Inflammatory macrophage treated with lipopolysaccharide for 4 hours (primary cell): ENCODE measurements around the gene CACNB2.

ENCODE experiments used
- DNase-seq: peaks from one replicate; pipeline ENCODE4 v3.0.0-alpha.2; 2020

CACNB2 gene

DNA sequence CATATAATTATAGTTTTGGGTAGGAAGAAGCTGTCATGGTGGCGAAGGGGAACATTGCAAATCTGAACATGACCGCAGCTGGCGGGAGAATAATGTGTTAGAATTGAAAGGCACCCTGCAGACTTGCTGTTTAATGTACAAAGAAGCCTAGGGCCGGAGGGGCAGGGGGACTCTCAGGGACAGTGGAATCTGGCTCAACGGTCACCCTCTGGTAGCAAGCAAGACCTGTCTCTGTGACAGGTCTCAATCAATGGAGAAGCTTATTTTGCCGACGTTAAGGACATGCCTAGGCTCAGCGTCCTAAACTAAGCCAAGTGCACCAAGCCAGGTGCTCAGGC lies 333.9 kb downstream of the CACNB2 start:
- DNase-seq: no peak

DNA sequence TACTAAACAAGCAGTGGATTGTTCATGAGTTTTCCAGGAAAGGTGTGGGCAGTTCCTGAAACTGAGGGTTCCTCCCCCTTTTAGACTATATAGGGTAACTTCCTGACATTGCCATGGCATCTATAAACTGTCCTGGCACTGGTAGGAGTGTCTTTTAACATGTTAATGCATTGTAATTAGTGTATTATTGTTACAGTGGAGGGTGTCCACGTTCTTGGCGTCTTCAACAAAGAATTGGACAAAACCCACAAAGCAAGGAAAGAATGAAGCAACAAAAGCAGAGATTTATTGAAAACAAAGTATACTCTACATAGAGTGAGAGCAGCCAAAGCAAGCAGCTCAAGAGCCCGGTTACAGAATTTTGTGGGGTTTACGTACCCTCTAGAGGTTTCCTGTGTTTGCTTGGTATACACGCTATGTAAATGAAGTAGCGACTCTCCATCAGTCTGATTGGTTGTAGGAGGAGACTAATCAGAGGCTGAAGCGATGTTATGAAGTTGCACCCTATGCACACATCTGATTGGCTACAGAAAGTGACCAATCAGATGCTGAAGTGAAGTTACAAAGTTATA lies 335.9 kb downstream of the CACNB2 start:
- no peak for DNase-seq

DNA sequence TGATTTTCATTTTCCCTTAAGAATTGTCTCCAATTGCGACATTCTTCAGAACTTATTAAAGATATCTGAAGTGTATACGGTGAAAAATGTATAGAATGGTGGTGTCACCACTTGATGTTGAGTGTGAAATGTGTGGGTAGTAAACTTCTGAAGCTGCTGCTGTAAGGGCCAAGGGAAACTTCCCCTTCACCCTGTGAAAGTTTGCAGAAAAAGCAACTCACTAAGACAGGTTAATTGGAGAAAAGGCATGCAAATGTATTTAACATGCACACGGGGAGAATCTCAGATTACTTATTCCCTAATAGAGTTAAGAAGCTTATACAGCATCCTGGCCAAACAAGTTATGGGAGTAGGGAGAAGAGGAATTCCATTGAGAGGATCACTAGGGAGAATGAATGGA lies 338.1 kb downstream of the CACNB2 start:
- no peak for DNase-seq

DNA sequence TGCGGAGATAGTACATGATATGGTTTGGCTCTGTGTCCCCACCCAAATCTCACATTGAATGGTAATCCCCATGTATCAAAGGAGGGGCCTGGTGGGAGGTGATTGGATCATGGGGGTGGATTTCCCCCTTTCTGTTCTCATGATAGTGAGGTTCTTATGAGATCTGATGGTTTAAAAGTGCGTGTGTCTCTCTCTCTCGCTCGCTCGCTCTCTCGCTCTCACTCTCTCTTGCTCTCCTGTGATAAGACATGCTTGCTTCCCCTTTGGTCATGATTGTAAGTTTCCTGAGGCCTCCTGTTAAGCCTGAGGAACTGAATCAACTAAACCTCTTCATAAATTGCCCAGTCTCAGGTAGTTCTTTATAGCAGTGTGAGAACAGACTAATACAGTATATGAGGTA lies 339.3 kb downstream of the CACNB2 start:
- DNase-seq: no peak

DNA sequence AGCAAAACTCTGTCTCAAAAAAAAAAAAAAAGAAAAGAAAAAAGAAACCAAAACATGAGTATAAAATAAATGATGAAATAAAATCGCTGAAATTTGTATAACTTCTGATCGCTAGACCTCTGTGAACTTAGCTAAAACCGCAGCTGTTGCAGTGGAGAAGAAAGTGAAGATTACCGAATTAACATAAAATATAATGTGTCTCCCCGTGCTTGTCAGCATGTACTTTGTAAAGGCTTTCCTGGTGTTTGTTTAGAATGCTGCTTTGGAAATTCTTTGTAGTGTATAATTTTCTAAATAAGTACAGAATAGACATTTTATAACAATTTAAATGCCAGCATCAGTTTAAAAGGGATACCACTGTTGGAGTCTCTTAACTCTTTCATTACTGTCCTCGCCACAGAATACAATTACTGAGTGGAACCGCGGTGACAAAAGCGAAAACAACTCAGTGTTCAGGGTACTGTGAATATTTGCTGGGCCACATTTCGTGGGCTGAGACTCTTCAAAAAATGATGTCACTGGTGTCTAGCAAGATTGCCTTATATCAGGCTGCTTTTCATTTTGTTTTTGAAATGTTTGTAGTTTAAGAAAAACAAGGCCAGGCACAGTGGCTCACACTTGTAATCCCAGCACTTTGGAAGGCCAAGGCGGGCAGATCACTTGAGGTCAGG lies 343.4 kb downstream of the CACNB2 start:
- no peak for DNase-seq

DNA sequence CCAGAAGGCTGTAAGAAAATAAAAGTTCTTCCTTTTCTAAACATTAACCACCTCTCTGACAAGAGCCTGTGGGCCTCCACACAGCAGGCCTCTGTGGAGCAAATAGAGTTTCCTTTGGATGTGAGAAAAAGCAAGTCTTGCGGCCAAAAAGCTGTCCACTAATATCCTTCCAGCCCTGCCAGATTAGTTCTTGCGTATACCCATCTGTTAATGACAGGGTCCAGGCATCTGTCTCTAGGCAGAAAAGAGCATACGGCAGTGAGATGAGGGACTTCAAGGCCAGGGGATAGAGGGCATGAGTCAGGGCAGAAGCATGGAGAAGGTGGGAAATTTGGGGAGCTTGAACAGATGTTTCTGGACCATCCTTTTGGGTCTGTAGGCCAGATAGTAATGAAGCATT lies 346.2 kb downstream of the CACNB2 start:
- DNase-seq: no peak

DNA sequence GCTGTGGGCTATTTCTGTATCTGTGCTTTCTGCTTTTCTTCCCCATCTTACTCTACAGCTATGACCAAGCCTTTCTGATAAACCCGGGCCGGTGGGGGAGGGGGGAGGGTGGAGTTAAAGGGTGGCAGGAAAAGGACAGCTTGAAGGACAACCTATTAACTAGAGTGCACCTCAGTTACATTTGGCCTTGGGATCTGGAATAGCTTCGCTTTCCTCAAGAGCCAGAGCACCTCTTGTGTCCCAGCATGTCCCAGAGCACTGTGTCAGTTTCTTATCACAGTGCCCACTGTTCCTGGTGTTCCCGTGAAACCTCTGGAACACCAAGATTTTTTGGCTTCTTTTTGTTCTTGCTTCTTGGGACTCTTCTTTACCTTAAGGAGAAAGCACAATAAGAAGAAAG lies 350.5 kb downstream of the CACNB2 start:
- no peak for DNase-seq

DNA sequence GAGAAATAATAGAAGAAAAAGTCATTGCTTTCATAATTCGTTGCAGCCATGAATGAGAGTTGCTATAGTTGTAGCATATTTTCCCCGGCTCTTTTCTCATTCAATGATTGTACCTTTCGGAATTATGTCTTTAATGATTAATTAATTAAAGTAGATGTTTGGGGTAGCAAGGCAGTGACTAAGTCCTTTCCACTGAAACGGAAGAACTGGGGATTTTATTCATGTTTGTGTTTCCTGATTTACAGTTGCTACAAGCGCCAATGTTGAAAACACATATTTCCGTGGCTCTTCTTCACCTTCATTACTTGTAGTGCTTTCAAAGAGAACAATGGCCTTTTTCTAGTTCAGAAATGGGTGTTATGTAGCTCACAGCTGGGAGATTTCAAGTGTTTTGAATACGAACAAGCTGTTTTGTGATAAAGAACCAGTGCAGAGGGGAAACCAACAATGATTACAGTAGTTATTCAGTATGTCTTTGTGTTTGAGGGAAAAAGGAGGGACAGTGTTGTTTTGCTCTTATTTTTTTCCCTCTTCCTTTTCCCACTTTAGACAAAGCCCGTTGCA lies 357.7 kb downstream of the CACNB2 start:
- no peak for DNase-seq

DNA sequence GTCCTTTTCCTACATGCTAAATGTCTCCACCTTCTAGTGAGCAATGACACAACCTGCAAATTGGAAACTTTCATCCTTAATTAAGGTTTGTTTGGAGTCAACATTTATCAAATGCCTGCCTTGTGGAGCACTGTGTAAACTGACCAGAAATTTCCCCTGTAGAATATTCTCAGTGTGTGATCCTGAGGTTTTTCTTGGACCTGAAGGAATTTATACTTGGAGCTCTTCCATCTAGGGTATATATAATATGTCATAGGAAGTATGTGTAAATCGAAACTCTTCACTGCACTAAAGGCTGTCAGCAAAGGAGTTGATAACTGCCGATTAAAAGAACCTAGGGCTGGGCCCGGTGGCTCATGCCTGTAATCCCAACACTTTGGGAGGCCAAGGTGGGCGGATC lies 358.8 kb downstream of the CACNB2 start:
- DNase-seq: no peak

DNA sequence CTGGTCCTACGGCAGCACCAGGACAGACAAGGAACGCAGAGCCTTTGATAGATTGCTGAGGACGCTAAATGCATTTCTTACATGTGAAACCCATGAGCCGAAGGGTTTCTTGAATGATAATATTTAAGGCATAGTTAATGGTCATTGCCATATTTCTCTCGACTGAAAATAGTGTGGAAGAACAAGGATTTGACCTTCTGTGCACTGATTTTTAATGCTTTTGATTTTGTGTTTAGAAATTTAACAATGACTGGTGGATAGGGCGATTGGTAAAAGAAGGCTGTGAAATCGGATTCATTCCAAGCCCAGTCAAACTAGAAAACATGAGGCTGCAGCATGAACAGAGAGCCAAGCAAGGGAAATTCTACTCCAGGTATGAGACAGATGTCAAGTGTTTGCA lies 360.4 kb downstream of the CACNB2 start:
- DNase-seq: no peak

DNA sequence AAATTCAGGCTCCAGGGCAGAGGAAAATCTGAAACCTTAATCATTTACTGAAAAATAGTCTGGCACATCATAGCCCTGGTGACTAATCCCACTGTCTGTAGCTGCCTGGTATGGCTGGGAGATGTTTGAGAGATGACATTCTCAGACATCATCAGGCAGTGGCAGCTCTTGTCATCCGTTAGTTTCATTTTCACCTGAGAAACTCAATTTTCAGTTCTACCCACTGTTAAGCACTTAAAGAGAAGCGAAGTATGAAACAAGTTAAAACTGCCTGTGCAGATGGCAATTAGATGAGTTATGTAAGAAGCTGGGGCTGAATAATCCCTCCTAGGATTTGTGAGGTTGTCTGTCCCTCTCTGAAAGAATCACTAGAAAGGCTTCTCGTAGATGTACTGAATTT lies 361.0 kb downstream of the CACNB2 start:
- no peak for DNase-seq

DNA sequence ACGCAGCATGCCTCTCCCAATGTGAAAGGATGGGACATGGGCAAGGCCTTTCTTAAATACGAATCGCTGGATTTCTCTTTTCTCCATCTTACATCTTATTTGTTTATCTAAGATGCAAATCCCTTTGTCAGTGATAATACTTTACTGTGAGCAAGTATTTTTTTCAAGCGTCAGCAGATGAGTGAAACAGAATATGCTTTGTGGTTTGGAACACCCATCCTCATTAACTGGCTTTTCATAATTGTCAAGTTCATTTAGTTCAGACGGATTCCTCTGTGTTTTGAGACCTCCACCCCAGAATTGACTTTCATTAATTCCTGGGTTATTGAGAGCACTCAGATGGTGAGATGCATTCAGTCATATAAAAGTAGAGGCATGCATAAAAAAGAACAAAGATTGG lies 361.4 kb downstream of the CACNB2 start:
- no peak for DNase-seq

DNA sequence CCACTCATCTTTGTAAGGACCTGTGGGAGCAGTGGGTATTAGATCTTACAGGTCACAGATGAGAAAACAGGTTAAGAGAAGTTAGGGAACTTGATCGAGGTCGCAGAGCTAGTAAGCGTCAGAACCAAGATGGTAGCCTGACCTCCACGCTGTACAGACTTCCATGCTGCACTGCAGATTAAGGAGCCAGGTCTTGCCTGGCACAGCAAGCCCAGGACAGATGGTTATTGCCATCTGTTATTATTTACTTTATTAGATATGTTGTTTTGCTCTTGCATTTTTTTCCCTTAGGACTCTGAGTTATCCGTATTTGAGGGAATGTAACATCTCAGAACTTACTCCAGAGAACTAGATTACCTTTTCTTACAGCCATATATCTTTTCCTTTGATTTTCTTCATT lies 363.9 kb downstream of the CACNB2 start:
- no peak for DNase-seq

DNA sequence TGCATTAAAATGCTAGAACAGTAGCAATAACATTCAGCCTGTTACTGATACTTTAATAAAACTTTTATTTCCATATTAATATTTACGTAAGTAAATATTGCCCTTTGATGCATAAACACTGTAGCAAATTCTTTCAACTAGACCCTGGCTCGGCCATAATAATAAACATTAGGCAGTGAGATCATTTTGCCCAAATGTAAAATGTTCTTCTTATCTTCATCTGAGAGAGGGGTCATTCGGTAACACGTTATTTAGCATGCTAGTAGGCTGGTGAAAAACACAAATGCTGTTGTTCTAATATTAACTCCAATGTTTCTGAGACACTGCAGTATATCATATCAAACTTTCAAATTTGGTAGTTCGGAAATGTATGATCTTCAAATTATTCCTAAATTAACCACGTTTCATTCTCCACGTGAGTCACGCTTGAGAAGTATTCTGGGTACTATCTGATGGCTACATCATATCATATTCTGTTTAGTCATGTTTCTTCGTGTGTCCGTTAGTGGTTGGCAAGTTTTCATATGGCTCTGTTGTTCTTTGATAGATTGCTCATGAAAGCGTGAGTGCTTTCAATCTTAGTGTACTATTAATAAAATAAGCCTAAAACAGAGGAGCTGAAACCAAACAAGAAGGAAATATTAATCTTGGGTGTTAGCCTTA lies 365.4 kb downstream of the CACNB2 start:
- no peak for DNase-seq

DNA sequence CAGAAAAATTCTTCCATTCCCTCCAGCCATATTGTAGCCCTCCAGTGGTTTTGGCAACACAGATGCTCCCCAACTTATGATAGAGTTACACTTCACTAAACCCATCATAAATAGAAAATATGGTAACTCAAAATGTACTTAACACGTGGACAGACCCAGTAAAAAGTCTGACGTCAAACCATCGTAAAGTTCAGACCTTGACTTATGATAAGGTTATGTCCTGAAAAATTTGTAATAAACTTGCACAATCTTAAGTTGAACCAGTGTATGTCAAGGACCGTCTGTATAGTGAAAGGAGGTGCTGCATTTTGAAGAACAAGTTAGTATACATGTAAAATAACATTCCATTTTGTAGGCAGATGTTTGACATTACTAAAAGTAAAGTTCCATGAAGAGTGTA lies 368.4 kb downstream of the CACNB2 start:
- no peak for DNase-seq

DNA sequence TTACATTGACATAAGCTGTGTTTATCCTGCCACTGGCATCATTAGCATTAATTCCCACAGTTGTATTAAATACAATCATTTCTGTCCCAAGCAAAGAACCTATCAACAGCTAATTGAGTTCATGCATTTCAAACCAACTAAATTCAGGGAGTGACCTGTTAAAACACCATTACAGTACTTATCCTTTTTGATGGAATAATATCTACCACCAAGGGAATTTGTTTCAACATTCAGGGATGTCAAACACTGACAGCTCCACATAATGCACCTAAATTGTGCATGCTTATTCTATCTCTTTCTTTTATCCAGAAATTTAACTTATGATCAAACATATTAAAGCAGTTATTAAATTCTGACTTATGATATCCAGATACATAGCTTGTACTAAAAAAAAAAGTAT lies 374.3 kb downstream of the CACNB2 start:
- no peak for DNase-seq

DNA sequence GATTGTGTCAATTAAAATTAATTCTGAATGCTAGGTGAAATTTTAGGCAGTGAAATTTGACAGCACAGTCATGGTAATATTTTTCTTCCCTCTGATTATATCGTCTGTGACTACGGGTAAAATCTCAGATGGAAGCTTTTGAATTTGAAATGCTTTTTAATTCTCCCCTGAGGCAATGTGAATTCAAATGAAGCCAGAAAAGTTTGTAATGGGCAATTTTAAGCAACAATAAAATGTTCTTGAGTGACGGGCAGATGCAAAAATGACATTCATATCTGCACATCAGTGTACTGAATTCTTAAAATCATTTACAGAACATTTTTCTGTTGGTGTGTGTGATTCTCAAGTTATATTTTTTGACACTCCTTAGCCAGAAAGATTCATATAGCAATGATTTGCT lies 376.6 kb downstream of the CACNB2 start:
- no peak for DNase-seq

DNA sequence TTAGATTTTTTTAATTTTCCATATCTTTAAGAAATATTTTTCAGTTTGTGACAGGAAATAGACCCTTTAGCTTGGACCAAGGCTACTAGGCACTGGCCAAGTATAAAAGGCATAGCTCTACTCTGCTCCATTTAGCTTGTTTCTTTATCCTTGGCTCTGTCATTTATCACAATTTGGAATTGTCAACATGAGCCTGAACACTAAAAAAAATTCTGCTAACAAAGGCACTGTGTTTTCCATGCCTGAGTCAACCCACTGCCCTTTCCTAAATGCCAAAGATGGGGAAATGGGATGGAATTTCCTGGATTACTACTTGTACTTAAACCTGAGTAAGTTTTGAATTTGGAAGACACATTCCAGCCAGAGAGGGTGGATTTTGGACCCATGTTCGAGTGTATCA lies 382.8 kb downstream of the CACNB2 start:
- DNase-seq: no peak

DNA sequence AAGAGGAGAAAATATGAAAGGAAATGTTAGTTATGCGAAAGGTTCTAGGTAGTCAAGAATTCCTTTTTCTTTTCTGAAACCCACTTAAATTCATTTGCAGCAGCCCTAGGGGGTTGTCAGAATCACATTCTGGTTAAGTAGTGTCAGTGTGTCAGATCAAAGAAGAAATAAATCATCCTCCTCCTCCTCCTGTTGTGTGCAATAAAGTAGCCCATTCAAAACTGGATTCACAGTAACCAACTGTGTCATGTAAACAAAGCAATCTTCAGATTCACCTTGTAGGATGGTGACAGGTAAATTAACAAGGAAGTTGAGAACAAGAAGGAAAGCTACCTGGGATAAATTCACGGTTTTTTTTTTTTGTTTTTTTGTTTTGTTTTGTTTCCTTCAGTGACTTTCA lies 383.6 kb downstream of the CACNB2 start:
- no peak for DNase-seq

DNA sequence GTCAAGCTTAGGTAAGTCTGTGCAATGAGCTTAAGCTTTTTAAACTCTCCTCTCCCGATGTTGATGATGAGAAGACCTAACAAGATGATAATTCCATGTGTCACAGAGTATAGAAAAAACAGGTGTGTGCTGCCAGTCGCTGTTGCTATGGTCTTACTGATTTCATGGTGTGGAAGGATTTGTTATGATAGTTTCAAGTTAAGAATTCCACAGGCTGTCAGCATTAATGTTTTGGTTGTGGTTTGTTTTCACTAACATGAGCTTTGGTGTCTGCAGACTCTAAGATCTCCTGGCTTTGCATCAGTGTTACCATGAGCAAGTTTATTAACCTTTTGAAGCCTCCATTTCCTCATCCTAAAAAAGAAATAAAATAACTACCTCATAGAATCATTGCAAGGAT lies 387.5 kb downstream of the CACNB2 start:
- DNase-seq: no peak

DNA sequence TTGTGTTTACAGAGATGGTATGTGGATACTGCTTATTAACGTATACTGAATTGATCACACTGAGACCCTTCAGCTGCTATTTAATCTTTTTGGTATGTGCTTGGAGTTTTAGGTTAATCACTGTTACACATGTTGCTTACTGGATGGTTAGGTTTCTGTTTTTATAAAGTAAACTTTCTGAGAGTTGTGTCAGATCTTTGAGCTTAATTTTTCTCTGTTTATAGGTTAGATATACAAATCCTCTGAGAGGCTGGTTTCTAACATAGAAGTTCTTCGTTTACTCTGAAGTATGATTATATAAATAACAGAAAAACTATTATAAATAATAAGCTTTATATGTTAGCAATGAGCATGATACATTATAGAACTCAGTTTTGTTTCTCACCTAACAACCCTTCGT lies 388.1 kb downstream of the CACNB2 start:
- DNase-seq: no peak

DNA sequence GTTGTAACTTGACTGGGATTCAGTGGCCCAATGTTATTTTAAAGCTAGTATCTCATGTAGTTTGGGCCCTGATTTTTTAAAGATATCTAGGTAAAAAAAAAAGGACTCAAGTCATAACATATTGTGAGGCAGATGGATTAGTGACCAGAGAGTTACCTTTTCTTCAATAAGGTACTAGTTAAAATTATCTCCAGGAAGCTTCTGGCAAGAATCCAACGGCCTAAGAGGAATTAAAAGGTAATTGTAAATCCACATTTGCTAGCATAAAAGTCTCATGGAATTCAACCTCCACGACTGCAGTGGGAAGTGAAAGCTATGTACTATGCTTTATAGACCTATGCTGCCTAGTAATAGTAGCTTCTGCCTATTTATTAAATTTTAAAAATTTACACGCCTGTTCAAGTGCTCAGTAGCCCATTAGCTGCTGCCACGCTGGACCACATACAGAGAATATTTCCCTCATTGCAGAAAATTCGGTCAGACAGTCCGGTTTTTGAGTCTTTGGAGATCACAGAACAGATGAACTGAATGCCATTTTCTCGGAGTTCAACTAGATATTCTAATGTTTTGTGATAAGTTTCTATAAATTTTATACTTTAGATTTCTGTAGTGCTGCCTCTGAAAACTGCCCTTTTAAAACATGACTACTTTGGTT lies 392.8 kb downstream of the CACNB2 start:
- no peak for DNase-seq

DNA sequence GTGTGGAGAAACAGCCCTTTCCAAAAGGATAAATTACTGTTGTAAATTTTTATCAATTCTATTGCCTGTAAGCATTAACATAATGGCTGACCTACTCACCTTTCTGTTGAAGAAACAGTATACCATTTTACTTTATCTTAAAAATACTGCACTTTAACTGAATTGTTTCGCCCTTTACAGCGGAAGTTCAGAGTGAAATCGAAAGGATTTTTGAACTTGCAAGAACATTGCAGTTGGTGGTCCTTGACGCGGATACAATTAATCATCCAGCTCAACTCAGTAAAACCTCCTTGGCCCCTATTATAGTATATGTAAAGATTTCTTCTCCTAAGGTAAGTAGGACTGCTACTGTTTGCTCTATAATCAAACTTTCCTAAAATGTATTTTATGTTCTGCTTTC lies 393.7 kb downstream of the CACNB2 start:
- no peak for DNase-seq

DNA sequence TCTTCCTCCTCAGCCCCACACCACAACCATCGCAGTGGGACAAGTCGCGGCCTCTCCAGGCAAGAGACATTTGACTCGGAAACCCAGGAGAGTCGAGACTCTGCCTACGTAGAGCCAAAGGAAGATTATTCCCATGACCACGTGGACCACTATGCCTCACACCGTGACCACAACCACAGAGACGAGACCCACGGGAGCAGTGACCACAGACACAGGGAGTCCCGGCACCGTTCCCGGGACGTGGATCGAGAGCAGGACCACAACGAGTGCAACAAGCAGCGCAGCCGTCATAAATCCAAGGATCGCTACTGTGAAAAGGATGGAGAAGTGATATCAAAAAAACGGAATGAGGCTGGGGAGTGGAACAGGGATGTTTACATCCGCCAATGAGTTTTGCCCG lies 399.1 kb downstream of the CACNB2 start:
- DNase-seq: no peak
